Activated CD8-positive, alpha-beta memory T cell treated with anti-CD3 and anti-CD28 coated beads, Interleukin-2, amount 10 ng/mL, durations not matched to agents 7 days and 5 days (primary cell): Measurements from ENCODE around the gene SMNDC1. TPM values are rescaled to one million over a fixed set of nuclear protein-coding genes. Genes with fewer than 3 reads are reported as not detected.

ENCODE experiments used
- ATAC-seq: fragments of 150-1000 bp; cut with Tn5 transposase; one replicate; pipeline ENCODE4 v1.10.0; 2021; ENCODE audit warnings: moderate library complexity
- CTCF ChIA-PET: fragments of 350-600 bp; sonication (Branson Sonifier 250); formaldehyde crosslinking; loops from one replicate; lab custom pipeline; 2021; ENCODE audit warnings: antibody characterized with exemption; lab: Charles Lee
- DNase-seq: peaks from one replicate; pipeline ENCODE4 v3.0.0-alpha.2; 2020
- H3K27ac Mint-ChIP-seq: one replicate; pipeline ENCODE4 v1.8.0; 2021; ENCODE audit warnings: mild to moderate bottlenecking, mixed read lengths
- H3K27me3 Mint-ChIP-seq: one replicate; pipeline ENCODE4 v1.8.0; 2021; ENCODE audit warnings: mixed read lengths
- H3K36me3 Mint-ChIP-seq: one replicate; pipeline ENCODE4 v1.8.0; 2021; ENCODE audit warnings: mild to moderate bottlenecking, mixed read lengths
- H3K4me1 Mint-ChIP-seq: one replicate; pipeline ENCODE4 v1.8.0; 2021; ENCODE audit warnings: mixed read lengths
- H3K4me3 Mint-ChIP-seq: one replicate; pipeline ENCODE4 v1.8.0; 2021; ENCODE audit warnings: mild to moderate bottlenecking, moderate library complexity, mixed read lengths
- H3K9me3 Mint-ChIP-seq: one replicate; pipeline ENCODE4 v1.8.0; 2022; ENCODE audit warnings: low read depth, mixed read lengths
- total RNA-seq, 2 experiments: library from RNA; stranded (reverse); gene quantifications; one replicate each; pipeline ENCODE4 v1.2.3, GENCODE V29; 2021

The SMNDC1 gene
- total RNA-seq, 2 experiments from 2014 or later, result 40.9 to 43.5 TPM

- Mint-ChIP-seq H3K27me3 (no peaks in the 10 kb centered on the region), H3K9me3 (no peaks in the 10 kb centered on the region), H3K4me3 (peak overlapping the region; percentile 97), H3K36me3 (peaks cover 37% of the 10 kb centered on the region), H3K4me1 (peaks cover 61% of the 10 kb centered on the region), H3K27ac (peak overlapping the region; percentile 98)
- no peak for DNase-seq
- peak; percentile 67 for ATAC-seq
- CTCF ChIA-PET, result interaction anchor here (0.6 to 5.5 kb wide), 17 partner anchors 10 to 368 kb away, joined by 3 to 52 read pairs (median 13); partner anchors contain the start of genes DUSP5 and SMC3
Observed at GRCh38 chr10:110304394-110304779, 333 bp downstream of the SMNDC1 start.

- peaks cover 62% of the 10 kb centered on the region for H3K4me1 Mint-ChIP-seq
- H3K27me3 Mint-ChIP-seq, result no peaks in the 10 kb centered on the region
- DNase-seq, result no peak
- peaks cover 43% of the 10 kb centered on the region for H3K36me3 Mint-ChIP-seq
- H3K27ac Mint-ChIP-seq, result peak overlapping the region; percentile 80
- ATAC-seq, result no peak
- no peaks in the 10 kb centered on the region for H3K9me3 Mint-ChIP-seq
- CTCF ChIA-PET, result interaction anchor here (1.5 to 5.5 kb wide), 9 partner anchors 10 to 297 kb away, joined by 4 to 52 read pairs (median 23); partner anchors contain the start of genes DUSP5 and SMC3
- H3K4me3 Mint-ChIP-seq, result peak overlapping the region; percentile 86
Observed at GRCh38 chr10:110303681-110304080, 1.0 kb downstream of the SMNDC1 start.

GRCh38 chr10:110300486-110300986 lies 4.2 kb downstream of the SMNDC1 start:
- Mint-ChIP-seq H3K27me3 (no peaks in the 10 kb centered on the region), H3K4me3 (no peak overlapping the region), H3K4me1 (peaks cover 61% of the 10 kb centered on the region), H3K27ac (peak overlapping the region; percentile 36), H3K9me3 (no peaks in the 10 kb centered on the region), H3K36me3 (peaks cover 67% of the 10 kb centered on the region)
- DNase-seq, result no peak
- no peak for ATAC-seq
- CTCF ChIA-PET, result interaction anchor here (1.1 to 1.3 kb wide), 3 partner anchors 11 to 372 kb away, joined by 3 to 4 read pairs (median 4); no protein-coding TSS in a partner anchor

GRCh38 chr10:110296966-110297365 lies 7.8 kb downstream of the SMNDC1 start:
- Mint-ChIP-seq H3K4me3 (no peak overlapping the region), H3K9me3 (no peaks in the 10 kb centered on the region), H3K4me1 (peaks cover 36% of the 10 kb centered on the region), H3K27me3 (no peaks in the 10 kb centered on the region), H3K27ac (no peak overlapping the region), H3K36me3 (peaks cover 73% of the 10 kb centered on the region)
- CTCF ChIA-PET, result interaction anchor here (1.1 kb wide), 1 partner anchor 17 kb away, joined by 3 read pairs; no protein-coding TSS in a partner anchor
- ATAC-seq (no peak), DNase-seq (no peak)

GRCh38 chr10:110286841-110287240 lies 17.9 kb downstream of the SMNDC1 start:
- CTCF ChIA-PET, result interaction anchor here (1.6 kb wide), 1 partner anchor 18 kb away, joined by 3 read pairs; the partner anchor contains the start of gene SMNDC1
- Mint-ChIP-seq H3K4me3 (no peak overlapping the region), H3K27ac (no peak overlapping the region), H3K4me1 (no peaks in the 10 kb centered on the region), H3K9me3 (no peaks in the 10 kb centered on the region), H3K36me3 (peaks cover 24% of the 10 kb centered on the region), H3K27me3 (no peaks in the 10 kb centered on the region)
- DNase-seq, result no peak
- no peak for ATAC-seq

- Mint-ChIP-seq H3K36me3 (peaks cover 18% of the 10 kb centered on the region), H3K9me3 (no peaks in the 10 kb centered on the region), H3K27me3 (no peaks in the 10 kb centered on the region), H3K27ac (no peak overlapping the region), H3K4me1 (no peaks in the 10 kb centered on the region), H3K4me3 (no peak overlapping the region)
- ATAC-seq, result no peak
- no peak for DNase-seq
- CTCF ChIA-PET, result interaction anchor here (1.1 to 1.7 kb wide), 2 partner anchors 77 to 144 kb away, joined by 4 to 6 read pairs; no protein-coding TSS in a partner anchor
Observed at GRCh38 chr10:110285501-110285900, 19.2 kb downstream of the SMNDC1 start.

- DNase-seq, result no peak
- H3K27ac Mint-ChIP-seq, result no peak overlapping the region
- H3K4me1 Mint-ChIP-seq, result peaks cover 2% of the 10 kb centered on the region
Observed at GRCh38 chr10:110284262-110284661, 20.5 kb downstream of the SMNDC1 start.

GRCh38 chr10:110279407-110279986 lies 25.2 kb downstream of the SMNDC1 start:
- H3K4me3 Mint-ChIP-seq, result no peak overlapping the region
- CTCF ChIA-PET, result interaction anchor here (0.6 to 6.3 kb wide), 24 partner anchors 9 to 395 kb away, joined by 3 to 67 read pairs (median 4); partner anchors contain the start of gene MXI1
- peak; percentile 67 for ATAC-seq

More at GRCh38 chr10:110284262-110284661, 20.5 kb downstream of the SMNDC1 start:
- Mint-ChIP-seq H3K4me3 (no peak overlapping the region), H3K36me3 (peaks cover 16% of the 10 kb centered on the region), H3K27me3 (no peaks in the 10 kb centered on the region), H3K9me3 (no peaks in the 10 kb centered on the region)
- CTCF ChIA-PET, result interaction anchor here (0.6 to 6.3 kb wide), 5 partner anchors 22 to 350 kb away, joined by 3 to 48 read pairs (median 3); no protein-coding TSS in a partner anchor
- ATAC-seq, result no peak

GRCh38 chr10:110278562-110279406 lies 25.9 kb downstream of the SMNDC1 start:
- ATAC-seq, result no peak
- Mint-ChIP-seq H3K27ac (no peak overlapping the region), H3K9me3 (no peaks in the 10 kb centered on the region)

More at GRCh38 chr10:110279407-110279986, 25.2 kb downstream of the SMNDC1 start:
- H3K4me1 Mint-ChIP-seq, result peaks cover 9% of the 10 kb centered on the region
- peaks cover 7% of the 10 kb centered on the region for H3K36me3 Mint-ChIP-seq
- DNase-seq, result peak; percentile 63
- H3K9me3 Mint-ChIP-seq, result no peaks in the 10 kb centered on the region
- H3K27me3 Mint-ChIP-seq, result peaks cover 21% of the 10 kb centered on the region
- H3K27ac Mint-ChIP-seq, result no peak overlapping the region

GRCh38 chr10:110277591-110277990 lies 27.1 kb downstream of the SMNDC1 start:
- Mint-ChIP-seq H3K4me3 (no peak overlapping the region), H3K9me3 (no peaks in the 10 kb centered on the region), H3K4me1 (peaks cover 18% of the 10 kb centered on the region), H3K36me3 (peaks cover 6% of the 10 kb centered on the region), H3K27ac (no peak overlapping the region), H3K27me3 (peaks cover 22% of the 10 kb centered on the region)
- ATAC-seq, result no peak
- CTCF ChIA-PET, result no interaction called here
- DNase-seq, result no peak

More at GRCh38 chr10:110278562-110279406, 25.9 kb downstream of the SMNDC1 start:
- Mint-ChIP-seq H3K27me3 (peaks cover 22% of the 10 kb centered on the region), H3K4me3 (no peak overlapping the region), H3K36me3 (peaks cover 6% of the 10 kb centered on the region), H3K4me1 (peaks cover 11% of the 10 kb centered on the region)
- DNase-seq, result no peak
- CTCF ChIA-PET, result interaction anchor here (0.6 to 6.3 kb wide), 21 partner anchors 8 to 395 kb away, joined by 3 to 67 read pairs (median 4); partner anchors contain the start of gene MXI1

GRCh38 chr10:110276603-110277002 lies 28.1 kb downstream of the SMNDC1 start:
- Mint-ChIP-seq H3K36me3 (peaks cover 6% of the 10 kb centered on the region), H3K9me3 (no peaks in the 10 kb centered on the region), H3K4me1 (peaks cover 18% of the 10 kb centered on the region), H3K27ac (no peak overlapping the region), H3K27me3 (peaks cover 26% of the 10 kb centered on the region), H3K4me3 (no peak overlapping the region)
- ATAC-seq (no peak), DNase-seq (no peak)
- CTCF ChIA-PET, result interaction anchor here (3.0 kb wide), 1 partner anchor 68 kb away, joined by 10 read pairs; no protein-coding TSS in a partner anchor

- CTCF ChIA-PET, result interaction anchor here (1.0 to 3.0 kb wide), 5 partner anchors 14 to 67 kb away, joined by 3 to 10 read pairs (median 4); no protein-coding TSS in a partner anchor
- H3K27ac Mint-ChIP-seq, result no peak overlapping the region
- peaks cover 6% of the 10 kb centered on the region for H3K36me3 Mint-ChIP-seq
- H3K9me3 Mint-ChIP-seq, result no peaks in the 10 kb centered on the region
- H3K4me3 Mint-ChIP-seq, result no peak overlapping the region
- peaks cover 26% of the 10 kb centered on the region for H3K27me3 Mint-ChIP-seq
- peaks cover 20% of the 10 kb centered on the region for H3K4me1 Mint-ChIP-seq
- ATAC-seq (no peak), DNase-seq (no peak)
Observed at GRCh38 chr10:110275128-110275729, 29.5 kb downstream of the SMNDC1 start.
